OCI-LY3 (cell line): Measurements from ENCODE around the gene S1PR1.
"Not testable (repeated sequence)": the region's sequence is repeated elsewhere in the genome, so short reads cannot be mapped to it uniquely, and the experiment has no call there.

Source experiments
- H2AFZ ChIP-seq: fragments of 200-600, 300-600 bp; shearing (Covaris generic); 2 replicates; pipeline ENCODE4 v1.6.0; 2014; ENCODE audit warnings: antibody characterized with exemption, low read depth, low read length
- H3K27ac ChIP-seq: fragments of 200-600, 300-600 bp; sonication (generic); 2 replicates; pipeline ENCODE4 v1.5.1; 2014; ENCODE audit warnings: mild to moderate bottlenecking, low read length, moderate library complexity, mixed read lengths
- H3K27me3 ChIP-seq: fragments of 200-600, 300-600 bp; sonication (generic); 2 replicates; pipeline ENCODE4 v1.6.1; 2014; ENCODE audit warnings: low read depth, low read length, mixed read lengths
- H3K36me3 ChIP-seq: fragments of 200-600, 300-600 bp; sonication (generic); replicated peaks from 2 replicates; pipeline ENCODE3; 2014; ENCODE audit warnings: low read depth, low read length, mixed read lengths
- H3K4me1 ChIP-seq: fragments of 300-600, 200-600 bp; sonication (generic); 2 replicates; pipeline ENCODE4 v1.6.1; 2014; ENCODE audit warnings: low read length, mixed read lengths
- H3K4me2 ChIP-seq: fragments of 200-600, 300-600 bp; sonication (generic); 2 replicates; pipeline ENCODE4 v1.6.1; 2014; ENCODE audit warnings: low read length, mixed read lengths
- H3K4me3 ChIP-seq: fragments of 300-600, 200-600 bp; sonication (generic); 2 replicates; pipeline ENCODE4 v1.5.1; 2014; ENCODE audit warnings: antibody characterized with exemption, mild to moderate bottlenecking, low read length, moderate library complexity
- H3K79me2 ChIP-seq: fragments of 300-600, 200-600 bp; shearing (Covaris generic); 2 replicates; pipeline ENCODE4 v1.6.1; 2014; ENCODE audit warnings: mild to moderate bottlenecking, low read length, mixed read lengths
- H3K9ac ChIP-seq: fragments of 300-600, 200-600 bp; shearing (Covaris generic); 2 replicates; pipeline ENCODE4 v1.6.0; 2014; ENCODE audit warnings: mild to moderate bottlenecking, low read length, moderate library complexity
- H3K9me3 ChIP-seq: fragments of 200-600, 300-600 bp; shearing (Covaris generic); 2 replicates; pipeline ENCODE4 v1.6.1; 2014; ENCODE audit warnings: low read length, mixed read lengths; ENCODE audit not compliant: insufficient read depth
- H4K20me1 ChIP-seq: fragments of 200-600, 300-600 bp; sonication (generic); 2 replicates; pipeline ENCODE4 v1.6.1; 2016; ENCODE audit warnings: low read length, mixed read lengths; ENCODE audit not compliant: insufficient read depth
- EZH2phosphoT487 ChIP-seq: fragments of 200-600 bp; shearing (Covaris generic); IDR thresholded peaks from 2 replicates; pipeline ENCODE4 v1.6.1; 2018; ENCODE audit warnings: antibody characterized with exemption, mixed run types, low read depth
- TF ChIP-seq, protein P1 (sequence below): fragments of 200-600, 300-600 bp; sonication (generic); IDR thresholded peaks from 2 replicates; pipeline ENCODE4 v1.5.1; 2014; ENCODE audit warnings: antibody characterized with exemption, low read length, low read depth

Gene S1PR1

DNA sequence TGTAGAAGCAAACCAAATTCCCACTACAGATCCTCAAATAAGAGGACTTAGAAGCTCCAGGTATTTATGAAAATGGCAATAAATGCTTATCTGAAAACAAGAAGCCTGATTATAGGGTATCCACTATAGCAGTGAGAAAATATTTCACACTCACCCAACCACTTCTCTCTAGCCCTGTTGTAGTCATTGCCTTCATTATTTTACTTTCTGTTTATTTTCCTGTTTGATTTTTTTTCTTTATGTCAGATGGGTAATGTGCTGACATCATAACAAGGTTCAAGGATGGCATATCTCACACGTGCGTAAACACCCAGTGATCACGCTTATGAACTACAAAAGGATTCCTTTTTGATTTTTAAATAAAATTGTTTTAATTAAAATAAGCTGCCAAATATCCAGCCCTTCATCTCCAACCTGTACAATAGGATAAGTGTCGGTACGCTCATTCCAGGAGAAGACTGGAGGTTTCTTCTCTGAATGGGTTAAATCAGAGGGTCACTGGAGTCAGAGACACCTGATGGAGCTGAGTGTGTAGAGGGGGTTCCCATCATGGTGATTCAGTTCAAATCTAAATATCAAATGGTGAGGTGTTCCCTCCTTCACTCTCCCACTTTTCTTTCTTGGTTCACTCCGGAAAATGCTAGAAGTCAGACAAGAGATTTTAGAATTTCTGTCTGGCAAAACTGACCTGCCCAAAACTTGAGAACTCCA is 8.2 kb upstream of the S1PR1 start:
- Histone ChIP-seq H3K36me3 (no peaks in the 10 kb centered on the region), H3K4me1 (no peaks in the 10 kb centered on the region), H4K20me1 (no peaks in the 10 kb centered on the region), H3K9ac (no peak overlapping the region), H3K4me3 (no peak overlapping the region), H3K27me3 (peaks cover 15% of the 10 kb centered on the region), H3K4me2 (no peak overlapping the region), H3K9me3 (no peaks in the 10 kb centered on the region), H2AFZ (no peak overlapping the region), H3K79me2 (no peaks in the 10 kb centered on the region), H3K27ac (no peak overlapping the region)
- TF ChIP-seq, protein P1, sequence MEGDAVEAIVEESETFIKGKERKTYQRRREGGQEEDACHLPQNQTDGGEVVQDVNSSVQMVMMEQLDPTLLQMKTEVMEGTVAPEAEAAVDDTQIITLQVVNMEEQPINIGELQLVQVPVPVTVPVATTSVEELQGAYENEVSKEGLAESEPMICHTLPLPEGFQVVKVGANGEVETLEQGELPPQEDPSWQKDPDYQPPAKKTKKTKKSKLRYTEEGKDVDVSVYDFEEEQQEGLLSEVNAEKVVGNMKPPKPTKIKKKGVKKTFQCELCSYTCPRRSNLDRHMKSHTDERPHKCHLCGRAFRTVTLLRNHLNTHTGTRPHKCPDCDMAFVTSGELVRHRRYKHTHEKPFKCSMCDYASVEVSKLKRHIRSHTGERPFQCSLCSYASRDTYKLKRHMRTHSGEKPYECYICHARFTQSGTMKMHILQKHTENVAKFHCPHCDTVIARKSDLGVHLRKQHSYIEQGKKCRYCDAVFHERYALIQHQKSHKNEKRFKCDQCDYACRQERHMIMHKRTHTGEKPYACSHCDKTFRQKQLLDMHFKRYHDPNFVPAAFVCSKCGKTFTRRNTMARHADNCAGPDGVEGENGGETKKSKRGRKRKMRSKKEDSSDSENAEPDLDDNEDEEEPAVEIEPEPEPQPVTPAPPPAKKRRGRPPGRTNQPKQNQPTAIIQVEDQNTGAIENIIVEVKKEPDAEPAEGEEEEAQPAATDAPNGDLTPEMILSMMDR, result no peak
- TF ChIP-seq EZH2phosphoT487, result no peak

DNA sequence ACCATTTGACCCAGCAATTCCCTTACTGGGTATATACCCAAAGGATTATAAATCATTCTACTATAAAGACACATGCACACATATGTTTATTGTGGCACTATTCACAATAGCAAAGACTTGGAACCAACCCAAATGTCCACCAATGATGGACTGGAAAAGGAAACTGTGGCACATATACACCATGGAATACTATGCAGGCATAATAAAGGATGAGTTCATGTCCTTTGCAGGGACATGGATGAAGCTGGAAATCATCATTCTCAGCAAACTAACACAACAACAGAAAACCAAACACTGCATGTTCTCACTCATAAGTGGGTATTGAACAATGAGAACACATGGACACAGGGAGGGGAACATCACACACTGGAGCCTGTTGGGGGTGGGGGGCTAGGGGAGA is 4.6 kb upstream of the S1PR1 start:
- not testable (repeated sequence) for H3K79me2 ChIP-seq, H3K4me3 ChIP-seq, H3K9ac ChIP-seq, H3K4me2 ChIP-seq, H3K9me3 ChIP-seq, H2AFZ ChIP-seq, H4K20me1 ChIP-seq, H3K27ac ChIP-seq, H3K36me3 ChIP-seq
- Histone ChIP-seq H3K4me1 (peaks cover 13% of the 10 kb centered on the region), H3K27me3 (peaks cover 29% of the 10 kb centered on the region)

GRCh38 chr1:101233495-101233894 is 3.3 kb upstream of the S1PR1 start:
- 0 out of 2 replicates have a peak, but pooled peaks cover 6% of the 10 kb centered on the region for H4K20me1 ChIP-seq
- H2AFZ ChIP-seq, result no peak overlapping the region
- H3K27ac ChIP-seq, result no peak overlapping the region
- H3K79me2 ChIP-seq, result no peaks in the 10 kb centered on the region
- no peaks in the 10 kb centered on the region for H3K36me3 ChIP-seq
- H3K4me2 ChIP-seq, result no peak overlapping the region
- H3K9ac ChIP-seq, result no peak overlapping the region
- H3K4me1 ChIP-seq, result peaks cover 24% of the 10 kb centered on the region
- H3K9me3 ChIP-seq, result no peaks in the 10 kb centered on the region
- no peak for TF ChIP-seq EZH2phosphoT487
- TF ChIP-seq, protein P1, result no peak
- no peak overlapping the region for H3K4me3 ChIP-seq
- H3K27me3 ChIP-seq, result peaks cover 40% of the 10 kb centered on the region

DNA sequence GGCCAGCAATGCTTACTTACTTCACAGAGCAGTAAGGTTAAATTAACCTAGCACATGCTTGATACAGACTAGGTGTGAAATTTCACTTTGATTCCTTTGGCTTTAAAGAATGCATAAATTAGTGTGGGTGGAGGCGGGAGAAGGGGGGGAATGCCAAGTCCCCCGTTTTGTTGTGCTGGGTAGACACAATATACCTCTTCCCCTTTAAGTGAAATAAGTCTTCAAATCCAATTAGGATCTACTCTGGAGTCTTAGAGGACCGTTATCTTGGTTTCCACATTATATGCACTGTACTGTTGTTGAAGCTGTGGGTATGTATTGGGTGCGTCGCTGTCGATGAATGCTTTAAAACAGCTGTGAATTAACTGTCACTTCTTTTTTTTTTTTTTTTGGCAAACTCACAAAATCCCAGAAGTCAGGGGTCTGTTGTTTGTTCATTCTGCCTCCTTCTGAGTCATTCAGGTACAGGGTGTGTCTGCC is 1.6 kb upstream of the S1PR1 start:
- Histone ChIP-seq H3K27ac (no peak overlapping the region), H3K9ac (no peak overlapping the region), H2AFZ (no peak overlapping the region), H3K36me3 (no peaks in the 10 kb centered on the region), H3K4me1 (peaks cover 27% of the 10 kb centered on the region), H3K4me3 (peak overlapping the region; percentile 75), H3K4me2 (peak overlapping the region; percentile 91), H4K20me1 (0 out of 2 replicates have a peak, but pooled peaks cover 6% of the 10 kb centered on the region), H3K79me2 (no peaks in the 10 kb centered on the region), H3K27me3 (peaks cover 46% of the 10 kb centered on the region), H3K9me3 (no peaks in the 10 kb centered on the region)
- TF ChIP-seq EZH2phosphoT487, result no peak
- TF ChIP-seq, protein P1, result no peak
